Erythroblast (primary cell): ENCODE measurements around the gene COL1A2.

Experiments
- GATA1 ChIP-seq: IDR thresholded peaks from 2 replicates; pipeline ENCODE4 v1.6.1; 2011; ENCODE audit warnings: low read depth, mild to moderate bottlenecking, control low read depth, low read length, moderate library complexity
- POLR2A ChIP-seq: IDR thresholded peaks from 2 replicates; pipeline ENCODE4 v1.6.1; 2011; ENCODE audit warnings: mild to moderate bottlenecking, low read length

DNA sequence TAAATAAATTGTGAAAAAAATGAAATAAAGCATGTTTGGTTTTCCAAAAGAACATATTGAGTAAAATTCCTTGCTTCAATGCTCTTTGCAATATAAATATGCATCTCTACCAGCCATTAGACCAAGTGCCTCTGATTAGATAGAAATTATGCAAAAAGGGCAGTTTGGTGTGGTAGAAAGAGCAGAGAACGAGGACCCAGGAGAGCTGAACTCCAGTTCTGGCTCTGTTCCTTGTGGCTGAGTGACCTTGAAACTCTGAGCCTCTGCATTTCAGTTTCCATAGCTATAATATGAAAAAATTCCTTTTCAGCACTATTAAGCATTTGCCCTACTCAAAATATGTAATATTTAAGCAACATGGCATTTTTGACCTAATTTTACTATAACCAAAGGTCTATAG lies 36.5 kb downstream of the COL1A2 start:
- no peak for TF ChIP-seq POLR2A
- no peak for TF ChIP-seq GATA1
